IMR-90 (cell line): ENCODE data around the gene TTC39A. TPM values are rescaled to one million over a fixed set of nuclear protein-coding genes. Genes with fewer than 3 reads are reported as not detected.

Experiments used
- ATAC-seq: fragments of 200-7000 bp; cut with Tn5 transposase; 2 replicates; pipeline ENCODE4 v1.9.1; 2020; ENCODE audit warnings: low read depth, mild to moderate bottlenecking, moderate library complexity
- BruUV-seq: library from RNA; stranded (reverse); fragments of 400-500 nt; replicated peaks from 2 replicates; lab custom pipeline; 2021; lab: Mats Ljungman, UMichigan
- CTCF ChIA-PET: fragments of 300-600 bp; formaldehyde crosslinking; extraction: SDS; loops from one replicate; lab custom pipeline; 2021; ENCODE audit warnings: antibody characterized with exemption; lab: Yijun Ruan, JAX
- POLR2A ChIA-PET: fragments of 300-600 bp; sonication (Branson Sonifier 250); formaldehyde crosslinking; loops from one replicate; lab custom pipeline; 2022; ENCODE audit warnings: antibody characterized with exemption; ENCODE audit not compliant: unreplicated experiment; lab: Charles Lee
- DNase-seq: peaks from one replicate; pipeline ENCODE4 v3.0.0; 2013
- H2AFZ ChIP-seq: replicated peaks from 2 replicates; pipeline ENCODE3; 2013; ENCODE audit warnings: low read length, mild to moderate bottlenecking; ENCODE audit not compliant: poor library complexity
- H2AK5ac ChIP-seq: 2 replicates; pipeline ENCODE4 v1.6.1; 2013; ENCODE audit warnings: low read depth, low read length, inconsistent platforms
- H2AK9ac ChIP-seq: replicated peaks from 2 replicates; pipeline ENCODE3; 2013; ENCODE audit warnings: mild to moderate bottlenecking, low read depth, low read length, moderate library complexity; ENCODE audit not compliant: poor library complexity
- H2BK120ac ChIP-seq: 2 replicates; pipeline ENCODE4 v1.6.1; 2013; ENCODE audit warnings: low read depth, low read length, inconsistent platforms
- H2BK15ac ChIP-seq: 3 replicates; pipeline ENCODE4 v1.6.1; 2013; ENCODE audit warnings: low read depth, low read length, inconsistent platforms
- H2BK20ac ChIP-seq: 2 replicates; pipeline ENCODE4 v1.6.1; 2013; ENCODE audit warnings: low read depth, mild to moderate bottlenecking, inconsistent platforms, low read length, moderate library complexity
- H2BK5ac ChIP-seq: 2 replicates; pipeline ENCODE4 v1.6.1; 2013; ENCODE audit warnings: mild to moderate bottlenecking, low read depth, low read length, inconsistent platforms; ENCODE audit not compliant: poor library complexity, severe bottlenecking
- H3K14ac ChIP-seq: replicated peaks from 2 replicates; pipeline ENCODE4 v1.6.1; 2013; ENCODE audit warnings: low read depth, low read length, inconsistent platforms
- H3K18ac ChIP-seq: 2 replicates; pipeline ENCODE4 v1.6.1; 2013; ENCODE audit warnings: low read depth, low read length, control low read depth
- H3K23ac ChIP-seq: 2 replicates; pipeline ENCODE4 v1.6.1; 2013; ENCODE audit warnings: low read depth, low read length, inconsistent platforms
- H3K27ac ChIP-seq: 2 replicates; pipeline ENCODE4 v1.5.1; 2013; ENCODE audit warnings: mild to moderate bottlenecking, control low read depth, low read length; ENCODE audit not compliant: insufficient read depth
- H3K27me3 ChIP-seq: 2 replicates; pipeline ENCODE4 v1.6.1; 2013; ENCODE audit warnings: low read length; ENCODE audit not compliant: control insufficient read depth, insufficient read depth
- H3K36me3 ChIP-seq: 2 replicates; pipeline ENCODE4 v1.6.1; 2013; ENCODE audit warnings: low read length, mixed read lengths; ENCODE audit not compliant: control insufficient read depth, insufficient read depth
- H3K4ac ChIP-seq: 2 replicates; pipeline ENCODE4 v1.6.1; 2013; ENCODE audit warnings: low read depth, low read length, inconsistent platforms
- H3K4me1 ChIP-seq: 2 replicates; pipeline ENCODE4 v1.6.1; 2013; ENCODE audit warnings: low read length, mixed read lengths; ENCODE audit not compliant: control insufficient read depth, insufficient read depth
- H3K4me2 ChIP-seq: 2 replicates; pipeline ENCODE4 v1.6.1; 2013; ENCODE audit warnings: low read depth, mild to moderate bottlenecking, control low read depth, low read length, moderate library complexity
- H3K4me3 ChIP-seq: 2 replicates; pipeline ENCODE4 v1.5.1; 2013; ENCODE audit warnings: low read depth, mild to moderate bottlenecking, control low read depth, low read length, moderate library complexity; ENCODE audit not compliant: insufficient read depth
- H3K56ac ChIP-seq: 2 replicates; pipeline ENCODE4 v1.6.1; 2013; ENCODE audit warnings: low read length, inconsistent platforms; ENCODE audit not compliant: insufficient read depth; ENCODE audit errors: extremely low read depth
- H3K79me1 ChIP-seq, 2 experiments: 2 replicates each; pipeline ENCODE4 v1.6.1; 2013; ENCODE audit warnings: low read length in 2 of 2, inconsistent platforms in 1 of 2, low read depth in 1 of 2
- H3K9ac ChIP-seq: 2 replicates; pipeline ENCODE4 v1.6.1; 2013; ENCODE audit warnings: low read depth, low read length, control low read depth
- H3K9me1 ChIP-seq: 2 replicates; pipeline ENCODE4 v1.6.1; 2013; ENCODE audit warnings: low read length, inconsistent platforms; ENCODE audit not compliant: insufficient read depth
- H3K9me3 ChIP-seq: 2 replicates; pipeline ENCODE4 v1.6.1; 2013; ENCODE audit warnings: low read length; ENCODE audit not compliant: control insufficient read depth, insufficient read depth
- H4K20me1 ChIP-seq: 2 replicates; pipeline ENCODE4 v1.6.1; 2013; ENCODE audit warnings: low read length, inconsistent platforms; ENCODE audit not compliant: insufficient read depth
- H4K5ac ChIP-seq: 2 replicates; pipeline ENCODE4 v1.6.1; 2013; ENCODE audit warnings: mild to moderate bottlenecking, low read depth, low read length, control low read depth
- H4K8ac ChIP-seq, 2 experiments: 2 replicates each; pipeline ENCODE4 v1.6.1; 2013; ENCODE audit warnings: low read depth in 2 of 2, low read length in 2 of 2, control low read depth in 1 of 2, inconsistent platforms in 1 of 2
- H4K91ac ChIP-seq: 2 replicates; pipeline ENCODE4 v1.6.1; 2013; ENCODE audit warnings: low read depth, low read length, inconsistent platforms; ENCODE audit not compliant: insufficient read depth
- BHLHE40 ChIP-seq: fragments of 150-350 bp; IDR thresholded peaks from 2 replicates; pipeline ENCODE4 v1.6.1; 2016; ENCODE audit warnings: mild to moderate bottlenecking, low read depth, low read length
- CEBPB ChIP-seq: IDR thresholded peaks from 2 replicates; pipeline ENCODE4 v1.6.1; 2012; ENCODE audit warnings: low read depth, low read length, improper control_type of control experiment
- CHD1 ChIP-seq: IDR thresholded peaks from 2 replicates; pipeline ENCODE4 v1.6.1; 2012; ENCODE audit warnings: low read depth, low read length, improper control_type of control experiment
- FOS ChIP-seq: fragments of 150-350 bp; IDR thresholded peaks from 2 replicates; pipeline ENCODE4 v1.6.1; 2016; ENCODE audit warnings: low read depth, low read length
- MAFK ChIP-seq: IDR thresholded peaks from 2 replicates; pipeline ENCODE4 v1.6.1; 2012; ENCODE audit warnings: low read depth, low read length, improper control_type of control experiment
- MXI1 ChIP-seq: IDR thresholded peaks from 2 replicates; pipeline ENCODE4 v1.6.1; 2012; ENCODE audit warnings: low read depth, mild to moderate bottlenecking, low read length, moderate library complexity, borderline replicate concordance
- NFE2L2 ChIP-seq: fragments of 150-350 bp; IDR thresholded peaks from 2 replicates; pipeline ENCODE4 v1.6.1; 2016; ENCODE audit warnings: low read depth, mild to moderate bottlenecking, low read length
- POLR2A ChIP-seq: IDR thresholded peaks from 2 replicates; pipeline ENCODE4 v1.6.1; 2012; ENCODE audit warnings: mild to moderate bottlenecking, low read depth, low read length
- RAD21 ChIP-seq: IDR thresholded peaks from 2 replicates; pipeline ENCODE4 v1.6.1; 2012; ENCODE audit warnings: low read length, improper control_type of control experiment
- RCOR1 ChIP-seq: IDR thresholded peaks from 2 replicates; pipeline ENCODE4 v1.6.1; 2012; ENCODE audit warnings: mild to moderate bottlenecking, low read length, improper control_type of control experiment; ENCODE audit not compliant: insufficient replicate concordance
- RFX5 ChIP-seq: IDR thresholded peaks from 2 replicates; pipeline ENCODE4 v1.8.0; 2012; ENCODE audit warnings: low read depth, mild to moderate bottlenecking, low read length, moderate library complexity
- SMC3 ChIP-seq: fragments of 150-350 bp; IDR thresholded peaks from 2 replicates; pipeline ENCODE4 v1.6.1; 2016; ENCODE audit warnings: low read depth, mild to moderate bottlenecking, antibody characterized with exemption, low read length, moderate library complexity
- WGBS, 2 experiments: methylation state at CpG; one replicate each; pipeline versions ENCODE4 v1.1.5 to v1.1.7; 2013; ENCODE audit warnings: missing lambda C conversion rate in 2 of 2; ENCODE audit not compliant: insufficient read length in 1 of 2; ENCODE audit errors: extremely low coverage in 2 of 2; 5-methylcytosine and 5-hydroxymethylcytosine counted together
- dilution Hi-C: fragments of 300-500 bp; cut with HindIII; formaldehyde crosslinking; loops from one replicate; pipeline ENCODE4 v1.14.3; 2018; ENCODE audit warnings: low sequenced_read_pairs; ENCODE audit not compliant: unreplicated experiment
- in situ Hi-C: fragments of 300-500 bp; cut with MboI; formaldehyde crosslinking; loops from 3 replicates; pipeline ENCODE4 v1.14.3; 2019; ENCODE audit warnings: low sequenced_read_pairs, inconsistent platforms, mixed read lengths
- intact Hi-C: fragments of 100-400 bp; cut with micrococcal nuclease; formaldehyde crosslinking; loops from 2 replicates; pipeline ENCODE4 v1.10.0; 2022
- polyA plus RNA-seq, 3 experiments: library from polyadenylated mRNA; depleted of rRNA; stranded (reverse); fragments of >200 nt; gene quantifications; 2 replicates each; pipeline ENCODE4 v1.2.3, GENCODE V29; 2012; ENCODE audit warnings: low replicate concordance in 1 of 3
- total RNA-seq: library from RNA; depleted of rRNA; stranded (reverse); fragments of >200 nt; gene quantifications from 2 replicates; pipeline ENCODE4 v1.2.3, GENCODE V29; 2012

The TTC39A gene
- total and polyA plus RNA-seq, 2 of the 4 experiments (the other 2 are of a cell fraction), result 0.62 to 0.72 TPM

DNA sequence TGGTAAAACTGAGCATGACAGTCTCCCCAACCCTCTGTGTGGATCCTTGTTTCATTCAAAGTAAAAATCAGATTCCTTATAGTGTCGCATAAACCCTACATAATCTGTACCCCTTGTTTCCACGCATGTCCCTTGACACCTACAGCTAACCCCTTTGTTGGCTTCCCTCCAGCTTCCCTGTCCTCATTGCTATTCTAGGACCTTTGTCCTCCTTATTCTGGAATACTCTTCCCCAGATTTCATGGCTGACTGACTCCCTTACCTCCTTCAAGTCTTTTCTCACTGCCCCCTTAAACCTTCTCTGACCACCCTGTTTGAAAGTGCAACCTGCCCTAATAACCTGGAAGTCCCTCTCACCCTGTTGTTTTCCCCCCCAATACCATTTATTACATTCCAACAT is 90.3 kb downstream of the TTC39A start:
- no TSS peak for BruUV-seq
- Histone ChIP-seq H3K9me1 (peaks cover 11% of the 10 kb centered on the region), H2BK5ac (no peak overlapping the region), H3K56ac (no peak overlapping the region), H3K79me1 (peaks cover 0 to 57% of the 10 kb centered on the region in 2 experiments; a peak in 3 of 4 replicates), H3K36me3 (no peaks in the 10 kb centered on the region), H4K91ac (no peak overlapping the region), H4K8ac (no peak overlapping the region), H3K14ac (no peak overlapping the region), H2BK15ac (no peak overlapping the region), H3K23ac (no peak overlapping the region), H2AFZ (no peak overlapping the region), H3K4me2 (no peak overlapping the region), H3K9me3 (no peaks in the 10 kb centered on the region), H2AK9ac (no peak overlapping the region), H2BK120ac (no peak overlapping the region), H3K18ac (no peak overlapping the region), H2BK20ac (no peak overlapping the region), H3K4ac (no peak overlapping the region), H3K4me3 (no peak overlapping the region), H4K5ac (no peak overlapping the region), H3K27ac (no peak overlapping the region), H3K4me1 (peaks cover 6% of the 10 kb centered on the region), H4K20me1 (peaks cover 78% of the 10 kb centered on the region), H2AK5ac (no peak overlapping the region), H3K27me3 (no peaks in the 10 kb centered on the region), H3K9ac (no peak overlapping the region)
- TF ChIP-seq MAFK, result no peak
- no peak for TF ChIP-seq FOS
- no peak for TF ChIP-seq MXI1
- TF ChIP-seq RFX5, result no peak
- no peak for TF ChIP-seq CHD1
- no peak for TF ChIP-seq BHLHE40
- TF ChIP-seq POLR2A, result no peak
- no peak for TF ChIP-seq SMC3
- no peak for TF ChIP-seq NFE2L2
- no peak for TF ChIP-seq CEBPB
- no peak for TF ChIP-seq RCOR1
- TF ChIP-seq RAD21, result no peak
- intact Hi-C loops, result no loop called here
- ATAC-seq, result no peak
- 88% methylated on average over 2 of the region's 2 CpGs; no CpG with 5 or more reads in 1 of the 2 experiments for WGBS, 2 experiments
- dilution Hi-C loops, result no loop called here
- ChIA-PET POLR2A (no interaction called here), CTCF (no interaction called here)
- in situ Hi-C loops, result loop anchor here (5.0 kb wide), 1 partner anchor 48 kb away; no protein-coding TSS in a partner anchor
- DNase-seq, result no peak
